Lower lobe of right lung (tissue), 2 donors: ENCODE results near the gene SMYD3. TPM values are rescaled to one million over a fixed set of nuclear protein-coding genes. Genes with fewer than 3 reads are reported as not detected.

Source experiments
- ATAC-seq, 2 donors: fragments of 200-7000 bp; cut with Tn5 transposase; one replicate each; pipeline ENCODE4 v1.9.1; 2020 to 2022; ENCODE audit warnings: mild to moderate bottlenecking in 2 of 2, moderate library complexity in 2 of 2
- DNase-seq: peaks from one replicate; pipeline ENCODE4 v3.0.0-alpha.2; 2020
- H3K27ac ChIP-seq: fragments of 200-600 bp; one replicate; pipeline ENCODE4 v1.8.0; 2022
- H3K27me3 ChIP-seq: fragments of 200-600 bp; one replicate; pipeline ENCODE4 v1.8.0; 2022; ENCODE audit warnings: low read depth
- H3K36me3 ChIP-seq: fragments of 200-600 bp; one replicate; pipeline ENCODE4 v1.8.0; 2022; ENCODE audit warnings: mild to moderate bottlenecking
- H3K4me1 ChIP-seq: fragments of 200-600 bp; one replicate; pipeline ENCODE4 v1.8.0; 2022
- H3K4me3 ChIP-seq: fragments of 200-600 bp; one replicate; pipeline ENCODE4 v1.8.0; 2022; ENCODE audit warnings: mild to moderate bottlenecking
- H3K9me3 ChIP-seq: fragments of 200-600 bp; one replicate; pipeline ENCODE4 v1.8.0; 2022
- intact Hi-C: fragments of 100-400 bp; cut with DNase I; formaldehyde crosslinking; loops from one replicate; pipeline ENCODE4 v1.11.0; 2022
- total RNA-seq: library from RNA; stranded (reverse); fragmentation: NEBNext Ultra II Directional; extraction: Animal tissue kit (Norgen Biotek cat#: 25700); gene quantifications from one replicate; pipeline ENCODE4 v1.2.1, GENCODE V29; 2021
- TF ChIP-seq, protein P1 (sequence below): fragments of 200-600 bp; IDR thresholded peaks from one replicate; pipeline ENCODE4 v1.8.0; 2022; ENCODE audit warnings: antibody characterized with exemption, mild to moderate bottlenecking
- donor health status: DM: no; HTN: yes; CAD: no; lungs with severe emphysema.

Gene SMYD3
- total RNA-seq, 1 donor from 2014 or later: 20.5 TPM

DNA sequence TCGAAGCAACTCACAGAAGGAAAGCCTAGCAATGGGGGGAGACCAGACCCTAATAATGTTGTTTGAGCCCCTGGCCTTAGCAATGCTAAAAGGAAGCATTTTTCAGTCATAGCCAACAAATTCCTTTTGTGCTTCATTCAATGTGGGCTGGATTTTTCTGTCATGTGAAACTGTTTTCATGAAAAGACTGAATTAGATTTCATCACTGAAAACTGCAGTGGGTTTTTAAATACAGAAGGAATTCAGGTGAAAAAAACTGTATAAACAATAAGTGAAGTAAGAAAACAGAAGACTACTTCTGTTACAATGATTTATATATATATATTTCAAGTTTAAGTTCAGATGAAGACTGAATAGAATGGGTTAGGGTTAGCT lies 204.8 kb downstream of the SMYD3 start:
- no peak overlapping the region for H3K27ac ChIP-seq
- H3K36me3 ChIP-seq: no peaks in the 10 kb centered on the region
- DNase-seq (no peak), ATAC-seq (no peak)
- no peaks in the 10 kb centered on the region for H3K27me3 ChIP-seq
- intact Hi-C loops: no loop called here
- no peaks in the 10 kb centered on the region for H3K9me3 ChIP-seq
- no peak overlapping the region for H3K4me3 ChIP-seq
- TF ChIP-seq, protein P1, sequence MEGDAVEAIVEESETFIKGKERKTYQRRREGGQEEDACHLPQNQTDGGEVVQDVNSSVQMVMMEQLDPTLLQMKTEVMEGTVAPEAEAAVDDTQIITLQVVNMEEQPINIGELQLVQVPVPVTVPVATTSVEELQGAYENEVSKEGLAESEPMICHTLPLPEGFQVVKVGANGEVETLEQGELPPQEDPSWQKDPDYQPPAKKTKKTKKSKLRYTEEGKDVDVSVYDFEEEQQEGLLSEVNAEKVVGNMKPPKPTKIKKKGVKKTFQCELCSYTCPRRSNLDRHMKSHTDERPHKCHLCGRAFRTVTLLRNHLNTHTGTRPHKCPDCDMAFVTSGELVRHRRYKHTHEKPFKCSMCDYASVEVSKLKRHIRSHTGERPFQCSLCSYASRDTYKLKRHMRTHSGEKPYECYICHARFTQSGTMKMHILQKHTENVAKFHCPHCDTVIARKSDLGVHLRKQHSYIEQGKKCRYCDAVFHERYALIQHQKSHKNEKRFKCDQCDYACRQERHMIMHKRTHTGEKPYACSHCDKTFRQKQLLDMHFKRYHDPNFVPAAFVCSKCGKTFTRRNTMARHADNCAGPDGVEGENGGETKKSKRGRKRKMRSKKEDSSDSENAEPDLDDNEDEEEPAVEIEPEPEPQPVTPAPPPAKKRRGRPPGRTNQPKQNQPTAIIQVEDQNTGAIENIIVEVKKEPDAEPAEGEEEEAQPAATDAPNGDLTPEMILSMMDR: no peak
- H3K4me1 ChIP-seq: peaks cover 4% of the 10 kb centered on the region

DNA sequence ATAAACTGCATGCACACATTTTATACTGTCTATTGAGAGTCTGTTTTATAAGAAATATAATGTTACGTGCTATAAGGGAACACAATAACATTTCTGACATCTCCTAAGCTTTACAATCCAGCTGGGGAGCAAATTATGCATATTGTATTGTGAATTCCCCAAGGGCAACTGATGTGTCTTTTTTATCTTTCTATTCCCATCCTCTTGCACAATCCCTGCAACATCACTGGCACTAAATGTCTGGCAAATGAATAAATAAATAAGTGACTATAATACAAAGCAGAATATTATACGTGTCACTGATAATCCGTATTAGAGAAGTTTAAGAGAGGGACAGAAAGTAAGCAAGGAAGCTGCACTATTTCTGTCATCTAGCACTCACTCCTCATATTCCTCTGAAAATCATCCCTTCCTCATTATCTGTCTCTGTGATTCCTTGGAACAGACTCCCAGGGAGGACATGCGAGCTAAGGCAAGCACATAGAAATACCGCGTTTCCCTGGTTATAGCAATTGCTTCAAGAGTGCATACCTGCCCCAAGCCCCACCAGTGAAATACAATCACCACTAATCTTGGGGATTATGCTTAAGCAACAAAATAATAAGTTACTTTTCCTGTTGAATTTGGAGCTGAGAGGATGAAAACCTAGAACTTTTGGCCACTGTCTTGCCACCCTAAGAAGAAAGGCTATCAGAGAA lies 205.4 kb downstream of the SMYD3 start:
- intact Hi-C loops: no loop called here
- DNase-seq: no peak

DNA sequence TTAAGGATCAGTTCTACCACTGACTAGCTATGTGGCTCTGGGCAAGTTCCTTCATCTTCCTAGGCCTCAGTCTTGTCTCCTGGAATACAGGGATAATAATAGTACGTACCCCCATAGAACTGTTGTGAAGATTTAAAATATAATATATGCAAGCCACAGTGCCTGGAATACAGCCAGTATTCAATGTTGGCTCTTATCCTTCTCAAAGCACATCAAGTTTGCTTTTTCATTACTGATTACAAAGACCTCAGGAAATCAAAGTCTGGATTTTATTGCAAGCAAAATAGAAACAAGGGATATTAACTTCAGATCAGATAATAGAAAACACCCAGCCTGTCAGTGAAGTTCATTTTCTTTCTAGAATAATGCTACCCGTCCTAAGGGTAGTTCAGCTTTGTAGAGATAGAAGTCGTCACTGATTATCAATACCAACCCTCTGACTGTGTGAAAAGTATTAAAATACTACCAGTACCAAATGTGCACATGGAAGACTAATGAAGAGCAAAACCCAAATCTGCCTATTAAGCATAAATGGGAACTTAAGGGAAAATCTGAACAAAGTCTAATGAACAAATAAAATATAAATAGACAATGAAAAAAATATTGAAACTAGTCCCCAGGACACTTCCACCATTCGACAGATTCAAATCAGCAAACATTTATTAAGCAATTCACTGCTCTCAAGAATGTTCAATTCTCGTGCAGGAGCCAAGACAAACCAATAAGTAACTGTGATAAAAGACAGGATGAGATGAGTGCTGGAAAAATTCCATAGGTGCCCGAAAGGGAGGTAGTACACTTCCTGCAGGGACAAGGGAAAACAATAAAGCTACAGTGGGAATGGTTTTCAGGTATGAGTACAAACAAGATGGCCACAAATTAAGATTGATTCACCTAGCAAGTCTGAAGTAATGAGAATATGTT lies 206.2 kb downstream of the SMYD3 start:
- no peaks in the 10 kb centered on the region for H3K36me3 ChIP-seq
- no peak for DNase-seq
- H3K27me3 ChIP-seq: no peaks in the 10 kb centered on the region
- H3K4me3 ChIP-seq: no peak overlapping the region
- intact Hi-C loops: no loop called here
- TF ChIP-seq, protein P1: no peak
- no peak overlapping the region for H3K27ac ChIP-seq
- peaks cover 4% of the 10 kb centered on the region for H3K4me1 ChIP-seq
- no peak for ATAC-seq
- no peaks in the 10 kb centered on the region for H3K9me3 ChIP-seq

More for the DNA sequence above, 205.4 kb downstream of the SMYD3 start:
- Histone ChIP-seq H3K4me1 (peaks cover 4% of the 10 kb centered on the region), H3K27ac (no peak overlapping the region), H3K4me3 (no peak overlapping the region), H3K9me3 (no peaks in the 10 kb centered on the region), H3K36me3 (no peaks in the 10 kb centered on the region), H3K27me3 (no peaks in the 10 kb centered on the region)
- no peak for ATAC-seq
- TF ChIP-seq, protein P1: no peak

DNA sequence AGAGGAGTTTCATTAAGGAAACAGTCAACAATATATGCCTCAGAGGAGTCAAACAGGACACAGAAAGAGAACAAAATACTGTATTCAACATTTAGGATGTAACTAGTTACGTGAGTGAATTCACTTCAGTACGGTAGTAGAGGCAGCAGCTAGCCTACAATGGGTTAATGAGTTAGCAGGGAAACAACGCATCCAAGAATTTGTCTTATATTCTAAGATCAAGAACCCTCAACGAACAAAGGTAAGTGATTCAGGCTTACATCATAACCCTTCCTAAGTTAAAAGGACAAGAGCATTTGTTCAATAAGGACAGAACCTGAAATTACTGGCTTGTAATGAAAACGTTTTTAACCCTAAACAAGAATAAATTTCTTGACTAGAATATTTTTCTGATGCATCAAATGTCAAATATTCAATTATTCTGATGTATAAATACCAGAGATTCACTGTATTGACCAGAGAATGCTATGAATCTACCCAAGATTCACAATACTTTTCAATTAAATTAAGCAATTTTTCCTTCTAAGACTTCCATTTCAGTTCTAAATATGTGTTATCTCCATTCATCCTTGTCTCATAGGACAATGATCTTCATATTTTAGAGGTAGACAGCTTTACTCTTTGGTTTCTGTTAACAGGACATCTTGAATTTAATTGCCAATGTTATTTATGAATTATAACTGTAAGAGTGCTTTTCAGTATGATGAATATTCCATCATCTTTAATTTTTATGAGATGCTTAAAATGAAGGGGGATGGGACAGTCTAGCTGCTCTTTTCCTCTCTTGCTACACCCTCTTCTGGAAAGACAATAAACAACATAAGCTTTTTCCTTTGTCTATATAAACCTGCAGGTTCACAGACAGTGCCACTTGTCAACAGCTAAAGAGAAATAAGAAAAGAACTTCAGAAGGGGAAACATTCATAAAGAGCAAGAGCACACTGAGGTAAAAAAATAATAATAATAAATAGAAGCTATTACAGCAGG lies 209.5 kb downstream of the SMYD3 start:
- peaks cover 3% of the 10 kb centered on the region for H3K4me1 ChIP-seq
- no peaks in the 10 kb centered on the region for H3K27me3 ChIP-seq
- no peaks in the 10 kb centered on the region for H3K9me3 ChIP-seq
- no peak overlapping the region for H3K27ac ChIP-seq
- H3K36me3 ChIP-seq: no peaks in the 10 kb centered on the region
- no peak for ATAC-seq
- H3K4me3 ChIP-seq: no peak overlapping the region
- TF ChIP-seq, protein P1: no peak
- intact Hi-C loops: no loop called here
- DNase-seq: no peak

DNA sequence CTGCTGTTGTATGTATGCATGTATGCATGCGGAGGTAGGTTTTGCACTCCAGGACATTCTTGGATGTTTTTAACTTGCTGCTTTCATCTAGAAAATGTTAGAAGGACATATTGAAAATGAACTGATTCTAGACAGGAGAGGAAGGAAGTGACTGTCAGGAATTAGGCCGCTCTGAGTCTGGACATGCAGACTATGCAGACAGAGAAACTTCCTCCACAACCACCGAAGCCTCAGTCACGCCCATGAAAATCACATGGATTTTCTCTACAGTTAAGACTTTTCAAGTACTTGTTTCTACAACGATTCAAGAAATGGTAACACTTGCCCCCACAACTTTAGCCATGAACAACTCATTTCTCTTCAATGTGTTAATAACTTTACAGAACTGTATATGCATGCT lies 211.1 kb downstream of the SMYD3 start:
- Histone ChIP-seq H3K4me3 (no peak overlapping the region), H3K4me1 (no peaks in the 10 kb centered on the region), H3K27ac (no peak overlapping the region), H3K9me3 (no peaks in the 10 kb centered on the region), H3K27me3 (no peaks in the 10 kb centered on the region), H3K36me3 (no peaks in the 10 kb centered on the region)
- ATAC-seq (no peak), DNase-seq (no peak)
- intact Hi-C loops: no loop called here
- TF ChIP-seq, protein P1: no peak
